Esophagus (tissue), 2 donors: ENCODE data around the gene GYPC. TPM values are rescaled to one million over a fixed set of nuclear protein-coding genes. Genes with fewer than 3 reads are reported as not detected.

Source experiments
- H3K27ac ChIP-seq, 2 donors: one replicate each; pipeline ENCODE4 v1.5.1; 2013; ENCODE audit warnings: low read depth in 2 of 2, mild to moderate bottlenecking in 2 of 2, inconsistent platforms in 1 of 2, low read length in 1 of 2, moderate library complexity in 1 of 2
- H3K27me3 ChIP-seq, 2 donors: one replicate each; pipeline ENCODE4 v1.6.1; 2013; ENCODE audit warnings: low read length in 2 of 2, control low read depth in 1 of 2, mild to moderate bottlenecking in 1 of 2; ENCODE audit not compliant: insufficient read depth in 2 of 2, control insufficient read depth in 1 of 2
- H3K36me3 ChIP-seq, 2 donors: one replicate each; pipeline ENCODE4 v1.6.1; 2013; ENCODE audit warnings: low read length in 1 of 2; ENCODE audit not compliant: control insufficient read depth in 2 of 2, insufficient read depth in 2 of 2
- H3K4me1 ChIP-seq, 2 donors: one replicate each; pipeline ENCODE4 v1.6.1; 2013; ENCODE audit warnings: low read length in 1 of 2; ENCODE audit not compliant: control insufficient read depth in 2 of 2, insufficient read depth in 2 of 2
- H3K4me3 ChIP-seq, 2 donors: one replicate each; pipeline ENCODE4 v1.5.1; 2013; ENCODE audit warnings: low read length in 2 of 2, mild to moderate bottlenecking in 2 of 2, low read depth in 1 of 2, moderate library complexity in 1 of 2
- H3K9me3 ChIP-seq, 2 donors: one replicate each; pipeline ENCODE4 v1.6.1; 2013; ENCODE audit warnings: mild to moderate bottlenecking in 2 of 2, low read depth in 1 of 2, low read length in 1 of 2, moderate library complexity in 1 of 2; ENCODE audit not compliant: control insufficient read depth in 2 of 2, insufficient read depth in 1 of 2
- WGBS, 2 donors: extraction: QIAGEN DNeasy Blood & Tissue Kit; methylation state at CpG; one replicate each; pipeline ENCODE4 v1.1.7; 2013; 5-methylcytosine and 5-hydroxymethylcytosine counted together
- polyA plus RNA-seq, 2 donors: library from polyadenylated mRNA; stranded (reverse); fragments of 200-250 nt; gene quantifications; one replicate each; pipeline ENCODE4 v1.2.3, GENCODE V29; 2013
- donor health status: healthy with polysubstance abuse.
- donor health status: Bipolar disorder and iron deficiency.

GYPC gene
- polyA plus RNA-seq, 2 donors = 23.7 to 25.0 TPM

DNA sequence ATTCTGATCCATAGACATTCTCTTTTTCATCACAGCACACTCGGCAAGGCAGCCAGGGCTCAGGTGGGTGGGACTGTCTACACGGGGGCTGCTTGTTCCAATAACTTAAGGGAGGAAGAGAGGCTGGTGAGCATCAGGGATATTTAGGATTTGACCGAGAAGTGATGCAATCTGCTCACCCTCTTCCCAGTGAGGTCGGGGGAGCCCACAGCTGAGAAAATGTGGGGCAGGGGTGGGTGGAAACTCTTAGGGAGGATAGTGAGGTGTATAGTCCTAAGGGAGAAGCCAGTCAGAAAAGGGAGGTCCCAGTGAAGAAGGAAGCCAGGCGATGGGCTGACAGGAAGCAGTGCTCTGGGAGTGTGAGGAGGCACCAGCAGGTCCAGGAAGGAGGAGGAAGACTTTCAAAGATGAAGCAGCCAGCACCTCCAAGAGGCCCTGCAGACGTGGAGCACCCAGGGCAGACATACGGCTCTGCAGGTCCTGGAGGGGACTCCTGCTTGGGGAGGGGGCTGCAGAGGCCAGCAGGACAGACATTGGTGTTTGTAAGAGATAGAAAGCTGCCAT lies 76.8 kb downstream of the GYPC start:
- Histone ChIP-seq H3K4me1 (no peaks in the 10 kb centered on the region), H3K36me3 (no peaks in the 10 kb centered on the region), H3K27ac (no peak overlapping the region), H3K9me3 (no peaks in the 10 kb centered on the region), H3K4me3 (no peak overlapping the region), H3K27me3 (no peaks in the 10 kb centered on the region)
- WGBS, 2 donors = 77 to 83% methylated on average over 7 of the region's 7 CpGs

DNA sequence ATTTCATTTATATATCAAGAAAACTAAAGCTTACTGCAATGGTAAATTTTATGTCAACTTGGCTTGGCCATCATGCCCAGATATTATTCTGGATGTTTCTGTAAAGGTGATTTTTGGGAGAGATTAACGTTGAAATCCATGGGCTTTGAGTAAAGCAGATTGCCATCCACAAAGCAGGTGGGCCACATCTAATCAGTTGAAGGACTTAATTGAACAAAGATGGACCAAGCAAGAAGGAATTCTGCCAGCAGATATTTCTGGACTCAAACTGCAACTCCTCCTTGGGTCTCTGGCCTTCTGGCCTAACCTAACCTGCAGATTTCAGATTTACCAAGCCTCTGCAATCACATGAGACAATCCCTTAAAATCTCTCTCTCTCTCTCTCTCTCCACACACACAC lies 77.8 kb downstream of the GYPC start:
- Histone ChIP-seq H3K27me3 (no peaks in the 10 kb centered on the region), H3K4me3 (no peak overlapping the region), H3K4me1 (no peaks in the 10 kb centered on the region), H3K27ac (no peak overlapping the region), H3K36me3 (no peaks in the 10 kb centered on the region), H3K9me3 (no peaks in the 10 kb centered on the region)
- WGBS, 2 donors = 82 to 83% methylated on average over 1 of the region's 1 CpG

DNA sequence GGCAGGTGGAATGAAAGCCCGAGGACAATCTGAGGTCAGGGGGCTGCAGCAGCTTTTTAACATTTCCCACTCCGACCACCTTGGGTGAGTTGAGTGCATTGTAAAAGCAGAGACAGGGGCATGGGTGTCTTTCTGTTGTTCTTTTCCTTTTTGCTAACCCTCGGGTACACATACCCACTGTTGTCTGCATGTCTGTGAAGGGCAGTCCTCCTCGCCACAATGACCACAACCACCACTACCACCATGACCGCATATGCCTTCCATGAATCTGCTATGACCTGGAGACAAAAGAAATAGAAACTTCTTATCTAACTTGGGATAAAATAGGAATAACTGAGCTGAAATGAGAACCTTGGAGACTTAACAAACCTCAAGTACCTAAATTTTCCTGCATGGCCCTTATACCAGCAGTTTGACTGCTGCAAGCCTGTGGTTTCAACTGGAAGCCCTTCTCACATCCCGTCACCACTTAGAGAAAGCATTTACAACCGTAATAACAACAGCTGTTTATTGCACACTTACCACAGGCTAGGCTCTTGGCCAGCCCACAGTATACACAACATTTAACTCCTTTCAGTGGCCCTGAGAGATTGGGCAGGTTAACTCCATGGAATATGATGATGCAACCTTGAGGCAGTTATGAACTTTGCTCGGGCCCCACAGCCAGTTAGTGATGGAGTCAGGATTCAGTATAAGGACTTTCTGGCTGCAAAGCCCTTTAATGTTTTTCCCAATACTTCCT lies 80.3 kb downstream of the GYPC start:
- WGBS, 2 donors = 70 to 71% methylated on average over 8 of the region's 8 CpGs

DNA sequence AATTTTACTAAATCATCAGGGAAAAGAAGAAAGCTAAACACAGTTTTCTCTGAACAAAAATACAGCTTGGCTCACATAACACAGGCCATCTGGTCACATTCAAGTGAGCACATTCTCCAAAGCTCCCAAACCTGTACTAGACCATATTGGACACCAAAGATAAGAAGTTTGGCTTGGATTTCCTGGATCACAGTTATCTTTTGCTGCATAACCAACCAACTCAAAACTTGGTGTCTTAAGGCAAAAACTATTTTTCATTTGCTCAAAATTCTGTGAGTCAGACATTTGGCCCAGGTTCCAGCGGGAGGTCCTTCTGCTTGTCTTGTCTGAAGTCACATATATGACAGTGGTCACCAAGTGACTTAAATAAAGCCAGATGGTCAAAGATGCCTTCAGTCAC lies 83.2 kb downstream of the GYPC start:
- WGBS, 2 donors = 87 to 97% methylated on average over 1 of the region's 1 CpG
- no peaks in the 10 kb centered on the region for H3K4me1 ChIP-seq
- H3K36me3 ChIP-seq = no peaks in the 10 kb centered on the region
- no peaks in the 10 kb centered on the region for H3K27me3 ChIP-seq
- H3K9me3 ChIP-seq = no peaks in the 10 kb centered on the region
- no peak overlapping the region for H3K4me3 ChIP-seq
- H3K27ac ChIP-seq = no peak overlapping the region

More for the DNA sequence above, 80.3 kb downstream of the GYPC start:
- H3K4me3 ChIP-seq = no peak overlapping the region
- H3K27ac ChIP-seq = no peak overlapping the region
- no peaks in the 10 kb centered on the region for H3K36me3 ChIP-seq
- no peaks in the 10 kb centered on the region for H3K27me3 ChIP-seq
- no peaks in the 10 kb centered on the region for H3K4me1 ChIP-seq
- no peaks in the 10 kb centered on the region for H3K9me3 ChIP-seq

DNA sequence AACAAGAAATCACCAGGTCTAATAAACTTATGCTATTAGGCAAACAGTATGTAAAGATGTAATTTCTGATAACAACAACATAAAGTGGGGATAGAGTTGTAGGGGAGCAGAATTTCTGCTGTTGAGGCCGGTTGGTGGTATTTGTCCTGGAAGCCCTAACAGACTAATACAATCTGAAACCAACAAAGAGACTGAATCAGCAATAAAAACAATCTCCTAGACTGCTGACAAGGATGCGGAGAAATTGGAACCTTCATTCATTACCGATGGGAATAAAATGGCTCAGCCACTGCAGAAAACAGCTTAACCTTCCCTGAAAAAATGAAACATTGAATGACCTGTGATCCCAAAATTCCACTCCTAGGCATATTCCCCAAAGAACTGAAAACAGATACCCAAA lies 88.7 kb downstream of the GYPC start:
- peaks cover 0 to 3% of the 10 kb centered on the region in 2 donors for H3K9me3 ChIP-seq
- H3K4me1 ChIP-seq = no peaks in the 10 kb centered on the region
- H3K27ac ChIP-seq = no peak overlapping the region
- WGBS, 2 donors = 91 to 93% methylated on average over 3 of the region's 3 CpGs
- H3K4me3 ChIP-seq = no peak overlapping the region
- H3K27me3 ChIP-seq = no peaks in the 10 kb centered on the region
- no peaks in the 10 kb centered on the region for H3K36me3 ChIP-seq

Other genes starting within 250 kb of the GYPC start
- not detected for gene TEX51, start 242.7 kb downstream of the GYPC start, polyA plus RNA-seq